Brain microvascular endothelial cell (primary cell): ENCODE results near the gene MYH10.

Source experiments
- DNase-seq: peaks from one replicate; pipeline ENCODE4 v3.0.0-alpha.2; 2020
- H3K27ac ChIP-seq: fragments of 250-450 bp; sonication (Bioruptor Pico); 2 replicates; pipeline ENCODE4 v1.5.1; 2020; ENCODE audit warnings: mild to moderate bottlenecking, moderate library complexity
- H3K27me3 ChIP-seq: fragments of 250-450 bp; sonication (Bioruptor Pico); replicated peaks from 2 replicates; pipeline ENCODE4 v1.5.1; 2020; ENCODE audit warnings: mild to moderate bottlenecking
- H3K36me3 ChIP-seq: fragments of 250-450 bp; sonication (Bioruptor Pico); replicated peaks from 2 replicates; pipeline ENCODE4 v1.5.1; 2020; ENCODE audit warnings: mild to moderate bottlenecking
- H3K4me3 ChIP-seq: 2 replicates; pipeline ENCODE4 v1.5.1; 2011; ENCODE audit warnings: low read depth, mild to moderate bottlenecking, control low read depth, low read length, moderate library complexity
- CTCF ChIP-seq: IDR thresholded peaks from 2 replicates; pipeline ENCODE4 v1.5.1; 2011; ENCODE audit warnings: low read depth, mild to moderate bottlenecking, moderate library complexity, low read length, control low read depth, inconsistent platforms; ENCODE audit errors: missing control alignments
- in situ Hi-C: cut with HindIII; loops from 2 replicates; pipeline ENCODE4 v1.10.0; 2017; ENCODE audit warnings: low sequenced_read_pairs, low pct_ligation_motif_present

The MYH10 gene

GRCh38 chr17:8459831-8460230 is 170.7 kb downstream of the MYH10 start:
- in situ Hi-C loops, result no loop called here
- H3K4me3 ChIP-seq, result no peak overlapping the region
- no peak for DNase-seq
- TF ChIP-seq CTCF, result no peak
- no peak overlapping the region for H3K27ac ChIP-seq
- no peaks in the 10 kb centered on the region for H3K27me3 ChIP-seq
- H3K36me3 ChIP-seq, result peaks cover 78% of the 10 kb centered on the region

- DNase-seq, result no peak
- in situ Hi-C loops, result no loop called here
- H3K4me3 ChIP-seq, result no peak overlapping the region
- no peak for TF ChIP-seq CTCF
- peaks cover 77% of the 10 kb centered on the region for H3K36me3 ChIP-seq
- H3K27me3 ChIP-seq, result no peaks in the 10 kb centered on the region
- H3K27ac ChIP-seq, result no peak overlapping the region
Measured at GRCh38 chr17:8459107-8459506, 171.4 kb downstream of the MYH10 start.

- no peaks in the 10 kb centered on the region for H3K27me3 ChIP-seq
- no peak overlapping the region for H3K27ac ChIP-seq
- DNase-seq, result no peak
- no peak for TF ChIP-seq CTCF
- H3K4me3 ChIP-seq, result no peak overlapping the region
- in situ Hi-C loops, result no loop called here
- peaks cover 70% of the 10 kb centered on the region for H3K36me3 ChIP-seq
Measured at GRCh38 chr17:8458128-8458527, 172.4 kb downstream of the MYH10 start.

- Histone ChIP-seq H3K27ac (no peak overlapping the region), H3K27me3 (no peaks in the 10 kb centered on the region), H3K4me3 (no peak overlapping the region), H3K36me3 (peaks cover 68% of the 10 kb centered on the region)
- in situ Hi-C loops, result no loop called here
- DNase-seq, result no peak
- TF ChIP-seq CTCF, result no peak
Measured at GRCh38 chr17:8455665-8456209, 174.8 kb downstream of the MYH10 start.

- in situ Hi-C loops, result no loop called here
- Histone ChIP-seq H3K36me3 (peaks cover 78% of the 10 kb centered on the region), H3K4me3 (no peak overlapping the region), H3K27ac (no peak overlapping the region), H3K27me3 (no peaks in the 10 kb centered on the region)
- DNase-seq, result no peak
- no peak for TF ChIP-seq CTCF
Measured at GRCh38 chr17:8453326-8453725, 177.2 kb downstream of the MYH10 start.

- no peak for TF ChIP-seq CTCF
- Histone ChIP-seq H3K4me3 (no peak overlapping the region), H3K27me3 (no peaks in the 10 kb centered on the region), H3K27ac (no peak overlapping the region), H3K36me3 (peaks cover 81% of the 10 kb centered on the region)
- in situ Hi-C loops, result no loop called here
- DNase-seq, result no peak
Measured at GRCh38 chr17:8451933-8452614, 178.5 kb downstream of the MYH10 start.
